ENCODE results near the gene RAPGEF5. TPM values are rescaled to one million over a fixed set of nuclear protein-coding genes. Genes with fewer than 3 reads are reported as not detected.

The RAPGEF5 gene
- total RNA-seq, 5 donors from 2014 or later (not counting 1 experiment from before 2014, with no cell fraction given): 0.12 to 2.4 (median 0.61) TPM

GRCh38 chr7:22338411-22338810, 18.5 kb downstream of the RAPGEF5 start:
- no peak overlapping the region for H3K27ac Mint-ChIP-seq
- ChIA-PET CTCF (no interaction called here), POLR2A (no interaction called here)
- WGBS (ENCODE audit: insufficient coverage): no CpG with 5 or more reads among the region's 2 CpGs
- H3K27me3 ChIP-seq (replicated peaks in 1 of 2; ENCODE audit: control insufficient read depth in 2 of 2, extremely low read depth in 1 of 2, insufficient read depth in 2 of 2, low read length in 1 of 2): peaks cover 0 to 6% of the 10 kb centered on the region in 2 experiments
- ATAC-seq (replicated peaks in 1 of 4) (no peak), DNase-seq (no peak)
- no peak overlapping the region for H3K27ac ChIP-seq (ENCODE audit: low read length)
- no peaks in the 10 kb centered on the region for H3K4me1 Mint-ChIP-seq
- peaks cover 10 to 11% of the 10 kb centered on the region in 2 donors for H3K27me3 Mint-ChIP-seq
- no peaks in the 10 kb centered on the region for H3K36me3 Mint-ChIP-seq
- no peaks in the 10 kb centered on the region for H3K9me3 Mint-ChIP-seq
- no peak overlapping the region for H3K4me3 Mint-ChIP-seq
- H3K4me3 ChIP-seq (ENCODE audit: control insufficient read depth in 1 of 2, extremely low read depth in 1 of 2, low read length in 1 of 2): no peak overlapping the region
- no peaks in the 10 kb centered on the region for H3K4me1 ChIP-seq (ENCODE audit: control insufficient read depth in 1 of 2, extremely low read depth in 1 of 2, insufficient read depth in 2 of 2, low read length in 2 of 2)
- H3K36me3 ChIP-seq (ENCODE audit: control insufficient read depth in 2 of 2, extremely low read depth in 1 of 2, insufficient read depth in 1 of 2, low read length in 1 of 2): no peaks in the 10 kb centered on the region
- no peaks in the 10 kb centered on the region for H3K9me3 ChIP-seq

GRCh38 chr7:22333680-22334141, 23.2 kb downstream of the RAPGEF5 start:
- H3K27me3 Mint-ChIP-seq: peaks cover 8 to 11% of the 10 kb centered on the region in 2 donors
- H3K27me3 ChIP-seq (replicated peaks in 1 of 2; ENCODE audit: control insufficient read depth in 2 of 2, extremely low read depth in 1 of 2, insufficient read depth in 2 of 2, low read length in 1 of 2): peaks cover 0 to 6% of the 10 kb centered on the region in 2 experiments
- no peak overlapping the region for H3K4me3 Mint-ChIP-seq
- no peak overlapping the region for H3K27ac ChIP-seq (ENCODE audit: low read length)
- H3K4me3 ChIP-seq (ENCODE audit: control insufficient read depth in 1 of 2, extremely low read depth in 1 of 2, low read length in 1 of 2): no peak overlapping the region
- DNase-seq (no peak), ATAC-seq (replicated peaks in 1 of 4) (no peak)
- WGBS (ENCODE audit: insufficient coverage): 85% methylated on average over 5 of the region's 15 CpGs
- H3K4me1 ChIP-seq (ENCODE audit: control insufficient read depth in 1 of 2, extremely low read depth in 1 of 2, insufficient read depth in 2 of 2, low read length in 2 of 2): no peaks in the 10 kb centered on the region
- H3K4me1 Mint-ChIP-seq: no peaks in the 10 kb centered on the region
- H3K9me3 ChIP-seq: no peaks in the 10 kb centered on the region
- H3K36me3 ChIP-seq (ENCODE audit: control insufficient read depth in 2 of 2, extremely low read depth in 1 of 2, insufficient read depth in 1 of 2, low read length in 1 of 2): no peaks in the 10 kb centered on the region
- ChIA-PET POLR2A (no interaction called here), CTCF (no interaction called here)
- no peaks in the 10 kb centered on the region for H3K36me3 Mint-ChIP-seq
- no peak overlapping the region for H3K27ac Mint-ChIP-seq
- H3K9me3 Mint-ChIP-seq: no peaks in the 10 kb centered on the region

- H3K27me3 ChIP-seq (replicated peaks in 1 of 2; ENCODE audit: control insufficient read depth in 2 of 2, extremely low read depth in 1 of 2, insufficient read depth in 2 of 2, low read length in 1 of 2): peaks cover 0 to 6% of the 10 kb centered on the region in 2 experiments
- no peaks in the 10 kb centered on the region for H3K4me1 Mint-ChIP-seq
- H3K4me3 Mint-ChIP-seq: no peak overlapping the region
- H3K27ac ChIP-seq (ENCODE audit: low read length): no peak overlapping the region
- ChIA-PET POLR2A (no interaction called here), CTCF (interaction anchor here in 1 of 2 donors (0.9 kb wide), 1 partner anchor 99 kb away, joined by 3 read pairs; no protein-coding TSS in a partner anchor)
- WGBS (ENCODE audit: insufficient coverage): 66% methylated on average over 3 of the region's 3 CpGs
- H3K9me3 Mint-ChIP-seq: no peaks in the 10 kb centered on the region
- no peak overlapping the region for H3K27ac Mint-ChIP-seq
- H3K36me3 ChIP-seq (ENCODE audit: control insufficient read depth in 2 of 2, extremely low read depth in 1 of 2, insufficient read depth in 1 of 2, low read length in 1 of 2): no peaks in the 10 kb centered on the region
- H3K9me3 ChIP-seq: no peaks in the 10 kb centered on the region
- no peaks in the 10 kb centered on the region for H3K36me3 Mint-ChIP-seq
- DNase-seq: no peak
- no peak overlapping the region for H3K4me3 ChIP-seq (ENCODE audit: control insufficient read depth in 1 of 2, extremely low read depth in 1 of 2, low read length in 1 of 2)
- H3K27me3 Mint-ChIP-seq: peaks cover 10 to 11% of the 10 kb centered on the region in 2 donors
- H3K4me1 ChIP-seq (ENCODE audit: control insufficient read depth in 1 of 2, extremely low read depth in 1 of 2, insufficient read depth in 2 of 2, low read length in 2 of 2): no peaks in the 10 kb centered on the region
- ATAC-seq (replicated peaks in 1 of 4): no peak
Observed at GRCh38 chr7:22332461-22332870, 24.5 kb downstream of the RAPGEF5 start.

- Histone ChIP-seq H3K4me3 (ENCODE audit: control insufficient read depth in 1 of 2, extremely low read depth in 1 of 2, low read length in 1 of 2) (no peak overlapping the region), H3K27ac (ENCODE audit: low read length) (no peak overlapping the region), H3K4me1 (ENCODE audit: control insufficient read depth in 1 of 2, extremely low read depth in 1 of 2, insufficient read depth in 2 of 2, low read length in 2 of 2) (no peaks in the 10 kb centered on the region), H3K36me3 (ENCODE audit: control insufficient read depth in 2 of 2, extremely low read depth in 1 of 2, insufficient read depth in 1 of 2, low read length in 1 of 2) (no peaks in the 10 kb centered on the region), H3K27me3 (replicated peaks in 1 of 2; ENCODE audit: control insufficient read depth in 2 of 2, extremely low read depth in 1 of 2, insufficient read depth in 2 of 2, low read length in 1 of 2) (peaks cover 0 to 6% of the 10 kb centered on the region in 2 experiments), H3K9me3 (no peaks in the 10 kb centered on the region)
- H3K9me3 Mint-ChIP-seq: no peaks in the 10 kb centered on the region
- ChIA-PET POLR2A (no interaction called here), CTCF (no interaction called here)
- H3K27ac Mint-ChIP-seq: no peak overlapping the region
- WGBS (ENCODE audit: insufficient coverage): no CpG with 5 or more reads among the region's 1 CpG
- H3K4me1 Mint-ChIP-seq: no peaks in the 10 kb centered on the region
- ATAC-seq (replicated peaks in 1 of 4) (no peak), DNase-seq (no peak)
- H3K36me3 Mint-ChIP-seq: no peaks in the 10 kb centered on the region
- H3K4me3 Mint-ChIP-seq: no peak overlapping the region
- H3K27me3 Mint-ChIP-seq: peaks cover 11 to 12% of the 10 kb centered on the region in 2 donors
Observed at GRCh38 chr7:22331704-22332103, 25.2 kb downstream of the RAPGEF5 start.

GRCh38 chr7:22330903-22331302, 26.1 kb downstream of the RAPGEF5 start:
- 94% methylated on average over 6 of the region's 8 CpGs for WGBS (ENCODE audit: insufficient coverage)
- DNase-seq: no peak
- H3K27me3 ChIP-seq (replicated peaks in 1 of 2; ENCODE audit: control insufficient read depth in 2 of 2, extremely low read depth in 1 of 2, insufficient read depth in 2 of 2, low read length in 1 of 2): peaks cover 0 to 6% of the 10 kb centered on the region in 2 experiments
- ATAC-seq (replicated peaks in 1 of 4): no peak
- no peaks in the 10 kb centered on the region for H3K9me3 Mint-ChIP-seq
- H3K27ac ChIP-seq (ENCODE audit: low read length): no peak overlapping the region
- H3K4me3 ChIP-seq (ENCODE audit: control insufficient read depth in 1 of 2, extremely low read depth in 1 of 2, low read length in 1 of 2): no peak overlapping the region
- H3K4me1 Mint-ChIP-seq: no peaks in the 10 kb centered on the region
- H3K36me3 ChIP-seq (ENCODE audit: control insufficient read depth in 2 of 2, extremely low read depth in 1 of 2, insufficient read depth in 1 of 2, low read length in 1 of 2): no peaks in the 10 kb centered on the region
- ChIA-PET POLR2A (no interaction called here), CTCF (no interaction called here)
- H3K27ac Mint-ChIP-seq: no peak overlapping the region
- peaks cover 10 to 11% of the 10 kb centered on the region in 2 donors for H3K27me3 Mint-ChIP-seq
- no peaks in the 10 kb centered on the region for H3K4me1 ChIP-seq (ENCODE audit: control insufficient read depth in 1 of 2, extremely low read depth in 1 of 2, insufficient read depth in 2 of 2, low read length in 2 of 2)
- H3K9me3 ChIP-seq: no peaks in the 10 kb centered on the region
- H3K36me3 Mint-ChIP-seq: no peaks in the 10 kb centered on the region
- no peak overlapping the region for H3K4me3 Mint-ChIP-seq

- Mint-ChIP-seq H3K4me3 (no peak overlapping the region), H3K9me3 (no peaks in the 10 kb centered on the region), H3K4me1 (no peaks in the 10 kb centered on the region), H3K36me3 (no peaks in the 10 kb centered on the region), H3K27me3 (peaks cover 8 to 11% of the 10 kb centered on the region in 2 donors), H3K27ac (no peak overlapping the region)
- Histone ChIP-seq H3K4me1 (ENCODE audit: control insufficient read depth in 1 of 2, extremely low read depth in 1 of 2, insufficient read depth in 2 of 2, low read length in 2 of 2) (no peaks in the 10 kb centered on the region), H3K27me3 (replicated peaks in 1 of 2; ENCODE audit: control insufficient read depth in 2 of 2, extremely low read depth in 1 of 2, insufficient read depth in 2 of 2, low read length in 1 of 2) (peaks cover 0 to 6% of the 10 kb centered on the region in 2 experiments), H3K27ac (ENCODE audit: low read length) (no peak overlapping the region), H3K36me3 (ENCODE audit: control insufficient read depth in 2 of 2, extremely low read depth in 1 of 2, insufficient read depth in 1 of 2, low read length in 1 of 2) (no peaks in the 10 kb centered on the region), H3K4me3 (ENCODE audit: control insufficient read depth in 1 of 2, extremely low read depth in 1 of 2, low read length in 1 of 2) (no peak overlapping the region), H3K9me3 (no peaks in the 10 kb centered on the region)
- no peak for DNase-seq
- 94% methylated on average over 2 of the region's 4 CpGs for WGBS (ENCODE audit: insufficient coverage)
- no peak for ATAC-seq (replicated peaks in 1 of 4)
- POLR2A ChIA-PET: no interaction called here
- CTCF ChIA-PET: interaction anchor here in 1 of 2 donors (0.6 kb wide), 1 partner anchor 36 kb away, joined by 3 read pairs; no protein-coding TSS in a partner anchor
Observed at GRCh38 chr7:22329816-22330524, 27.0 kb downstream of the RAPGEF5 start.
